K562 (cell line): Measurements from ENCODE around the gene METAP1D. TPM values are rescaled to one million over a fixed set of nuclear protein-coding genes. Genes with fewer than 3 reads are reported as not detected.
A peak's percentile ranks its signal among the peaks of the same experiment; 100 is the strongest.

Experiments used
- CEBPZ ChIP-seq: fragments of 150-350 bp; IDR thresholded peaks from 2 replicates; pipeline ENCODE4 v1.6.1; 2014; ENCODE audit warnings: low read depth, mild to moderate bottlenecking, low read length, borderline replicate concordance
- CHD1 ChIP-seq: fragments of 200-600 bp; sonication (generic); IDR thresholded peaks from one replicate; pipeline ENCODE4 v1.6.1; 2012; ENCODE audit warnings: mild to moderate bottlenecking, moderate library complexity, low read length, inconsistent platforms
- HLTF ChIP-seq: fragments of 450-650 bp; IDR thresholded peaks from 2 replicates; pipeline ENCODE4 v1.6.1; 2016
- HNRNPLL ChIP-seq: fragments of 200-400 bp; formaldehyde crosslinking; IDR thresholded peaks from 2 replicates; pipeline ENCODE4 v1.6.1; 2017; ENCODE audit warnings: low read length, low read depth, mild to moderate bottlenecking; ENCODE audit not compliant: poor library complexity, severe bottlenecking
- polyA plus RNA-seq, 8 experiments: library from polyadenylated mRNA; depleted of rRNA in 4 of 8; stranded (reverse) in 5 of 8; unstranded in 3 of 8; fragments of >200 nt; fragmentation: Nextera tagmentation in 2 of 8; fragmentation: Illumina TruSeq in 1 of 8; extraction: Ambion mirVana in 2 of 8; extraction: Trizol in 1 of 8; gene quantifications; 2 replicates each; pipeline versions ENCODE4 v1.2.1 to v1.2.3, GENCODE V29; 2011 to 2014; ENCODE audit warnings: inconsistent platforms in 1 of 8, missing spikeins in 1 of 8
- total RNA-seq, 7 experiments: library from RNA; depleted of rRNA in 6 of 7; stranded (reverse); fragments of >200 nt in 6 of 7; fragmentation: Illumina TruSeq in 2 of 7; extraction: Trizol in 2 of 7; gene quantifications; 2 replicates each; pipeline versions ENCODE4 v1.2.1 to v1.2.3, GENCODE V29; 2011 to 2021; ENCODE audit warnings: low replicate concordance in 1 of 7

Gene METAP1D
- total and polyA plus RNA-seq, 9 of the 15 experiments (the other 6 are each of a cell fraction or from before 2014, with no cell fraction given): 8.0 to 23.4 (median 15.7) TPM

GRCh38 chr2:172084645-172085459 is 85.1 kb downstream of the METAP1D start (continued):
- no peak for TF ChIP-seq CEBPZ
- peak; percentile 93 for TF ChIP-seq HNRNPLL
- peak; percentile 60 for TF ChIP-seq CHD1
- peak; percentile 51; the same call in 1 of the 2 replicates for TF ChIP-seq HLTF
